DOHH2 (cell line): ENCODE data around the gene PKD2L1.

Experiments used
- EZH2phosphoT487 ChIP-seq: fragments of 200-600 bp; sonication (generic); IDR thresholded peaks from 2 replicates; pipeline ENCODE4 v1.6.1; 2017; ENCODE audit warnings: borderline replicate concordance, mild to moderate bottlenecking, antibody characterized with exemption, low read length, moderate library complexity, mixed read lengths
- TF ChIP-seq, protein P1 (sequence below): fragments of 200-600 bp; sonication (generic); IDR thresholded peaks from one replicate; pipeline ENCODE4 v1.5.1; 2014; ENCODE audit warnings: antibody characterized with exemption, mild to moderate bottlenecking, low read depth, low read length; ENCODE audit not compliant: poor library complexity, severe bottlenecking

DNA sequence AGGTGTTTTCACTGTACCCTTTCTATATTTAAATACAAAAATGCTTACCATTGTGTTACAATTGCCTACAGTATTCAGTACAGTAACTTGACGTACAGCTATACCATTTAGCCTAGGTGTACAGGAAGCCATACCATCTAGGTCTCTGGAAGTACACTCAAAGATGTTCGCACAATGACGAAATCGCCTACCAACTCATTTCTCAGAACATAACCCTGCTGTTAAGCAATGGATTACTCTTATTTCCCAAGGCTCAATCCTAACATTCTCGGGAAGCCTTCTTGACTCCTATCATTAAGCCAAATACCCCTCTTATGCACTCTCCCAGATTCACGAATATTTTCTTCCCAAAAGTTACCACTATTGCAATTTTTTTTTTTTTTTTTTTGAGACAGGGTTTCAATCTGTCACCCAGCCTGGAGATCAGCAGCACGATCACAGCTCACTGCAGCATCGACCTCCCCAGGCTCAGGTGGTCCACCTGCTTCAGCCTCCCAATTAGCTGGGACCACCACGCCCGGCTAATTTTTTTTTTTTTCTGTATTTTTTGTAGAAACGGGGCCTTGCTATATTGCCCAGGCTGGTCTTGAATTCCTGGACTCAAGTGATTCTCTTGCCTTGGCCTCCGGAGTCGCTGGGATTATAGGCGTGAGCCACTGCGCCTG, 64.1 kb downstream of the PKD2L1 start:
- TF ChIP-seq, protein P1, sequence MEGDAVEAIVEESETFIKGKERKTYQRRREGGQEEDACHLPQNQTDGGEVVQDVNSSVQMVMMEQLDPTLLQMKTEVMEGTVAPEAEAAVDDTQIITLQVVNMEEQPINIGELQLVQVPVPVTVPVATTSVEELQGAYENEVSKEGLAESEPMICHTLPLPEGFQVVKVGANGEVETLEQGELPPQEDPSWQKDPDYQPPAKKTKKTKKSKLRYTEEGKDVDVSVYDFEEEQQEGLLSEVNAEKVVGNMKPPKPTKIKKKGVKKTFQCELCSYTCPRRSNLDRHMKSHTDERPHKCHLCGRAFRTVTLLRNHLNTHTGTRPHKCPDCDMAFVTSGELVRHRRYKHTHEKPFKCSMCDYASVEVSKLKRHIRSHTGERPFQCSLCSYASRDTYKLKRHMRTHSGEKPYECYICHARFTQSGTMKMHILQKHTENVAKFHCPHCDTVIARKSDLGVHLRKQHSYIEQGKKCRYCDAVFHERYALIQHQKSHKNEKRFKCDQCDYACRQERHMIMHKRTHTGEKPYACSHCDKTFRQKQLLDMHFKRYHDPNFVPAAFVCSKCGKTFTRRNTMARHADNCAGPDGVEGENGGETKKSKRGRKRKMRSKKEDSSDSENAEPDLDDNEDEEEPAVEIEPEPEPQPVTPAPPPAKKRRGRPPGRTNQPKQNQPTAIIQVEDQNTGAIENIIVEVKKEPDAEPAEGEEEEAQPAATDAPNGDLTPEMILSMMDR: no peak
- no peak for TF ChIP-seq EZH2phosphoT487
